Measurements from ENCODE around the gene PLEKHS1. TPM values are rescaled to one million over a fixed set of nuclear protein-coding genes. Genes with fewer than 3 reads are reported as not detected.

The PLEKHS1 gene
- polyA plus RNA-seq, 1 of the 3 experiments (the other 2 are of a cell fraction): not detected

DNA sequence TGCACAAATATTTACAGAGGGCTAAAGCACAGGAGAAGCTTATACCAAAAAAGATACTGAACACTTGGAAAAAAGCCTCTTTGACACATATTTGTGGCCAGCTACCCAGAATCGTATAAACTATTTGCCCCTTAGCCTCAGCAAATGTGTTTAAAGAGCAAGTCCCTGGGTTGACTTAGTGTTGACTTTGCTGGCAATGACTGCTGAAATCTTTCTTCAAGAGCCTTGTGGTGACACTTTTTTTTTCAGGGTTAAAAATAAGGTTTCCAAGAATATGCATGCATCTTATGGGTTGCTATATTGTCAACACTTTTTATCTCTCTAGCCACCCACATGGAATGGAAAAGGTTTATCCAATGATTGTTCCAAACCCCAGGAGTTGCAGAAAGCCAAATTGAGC is 14.9 kb upstream of the PLEKHS1 start:
- no peaks in the 10 kb centered on the region for H3K9me3 ChIP-seq
- no peaks in the 10 kb centered on the region for H3K4me1 ChIP-seq (ENCODE audit: control insufficient read depth in 1 of 2, insufficient read depth in 2 of 2, low read depth in 1 of 2, low read length in 1 of 2)
- DNase-seq: no peak
- TF ChIP-seq, protein P1, sequence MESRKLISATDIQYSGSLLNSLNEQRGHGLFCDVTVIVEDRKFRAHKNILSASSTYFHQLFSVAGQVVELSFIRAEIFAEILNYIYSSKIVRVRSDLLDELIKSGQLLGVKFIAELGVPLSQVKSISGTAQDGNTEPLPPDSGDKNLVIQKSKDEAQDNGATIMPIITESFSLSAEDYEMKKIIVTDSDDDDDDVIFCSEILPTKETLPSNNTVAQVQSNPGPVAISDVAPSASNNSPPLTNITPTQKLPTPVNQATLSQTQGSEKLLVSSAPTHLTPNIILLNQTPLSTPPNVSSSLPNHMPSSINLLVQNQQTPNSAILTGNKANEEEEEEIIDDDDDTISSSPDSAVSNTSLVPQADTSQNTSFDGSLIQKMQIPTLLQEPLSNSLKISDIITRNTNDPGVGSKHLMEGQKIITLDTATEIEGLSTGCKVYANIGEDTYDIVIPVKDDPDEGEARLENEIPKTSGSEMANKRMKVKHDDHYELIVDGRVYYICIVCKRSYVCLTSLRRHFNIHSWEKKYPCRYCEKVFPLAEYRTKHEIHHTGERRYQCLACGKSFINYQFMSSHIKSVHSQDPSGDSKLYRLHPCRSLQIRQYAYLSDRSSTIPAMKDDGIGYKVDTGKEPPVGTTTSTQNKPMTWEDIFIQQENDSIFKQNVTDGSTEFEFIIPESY (IDR thresholded peaks at IDR 0.05; ENCODE audit: borderline replicate concordance, low read depth): no peak
- TF ChIP-seq RAD21 (IDR thresholded peaks at IDR 0.05; ENCODE audit: low read length): no peak
- H3K36me3 ChIP-seq (replicated peaks in 1 of 2; ENCODE audit: control insufficient read depth in 1 of 2, insufficient read depth in 2 of 2, low read length in 1 of 2): no peaks in the 10 kb centered on the region
- H3K9ac ChIP-seq: no peak overlapping the region
- ChIA-PET CTCF (no interaction called here), POLR2A (no interaction called here)
- H3F3A ChIP-seq (replicated peaks; ENCODE audit: insufficient read depth): no peaks in the 10 kb centered on the region
- H2AFZ ChIP-seq (ENCODE audit: low read depth): no peak overlapping the region
- 68% methylated on average over 1 of the region's 1 CpG for WGBS (ENCODE audit: low lambda C conversion rate)
- no peaks in the 10 kb centered on the region for H3K9me2 ChIP-seq
- no peak overlapping the region for H3K4me3 ChIP-seq (ENCODE audit: low read depth in 2 of 2, low read length in 1 of 2)
- no peak overlapping the region for H3K4me2 ChIP-seq
- no peaks in the 10 kb centered on the region for H3K79me2 ChIP-seq (ENCODE audit: insufficient read depth)
- H3K27me3 ChIP-seq (ENCODE audit: insufficient read depth): no peaks in the 10 kb centered on the region
- H3K27ac ChIP-seq (ENCODE audit: low read depth in 2 of 2, low read length in 1 of 2): no peak overlapping the region
- no peaks in the 10 kb centered on the region for H4K20me1 ChIP-seq (ENCODE audit: insufficient read depth)

DNA sequence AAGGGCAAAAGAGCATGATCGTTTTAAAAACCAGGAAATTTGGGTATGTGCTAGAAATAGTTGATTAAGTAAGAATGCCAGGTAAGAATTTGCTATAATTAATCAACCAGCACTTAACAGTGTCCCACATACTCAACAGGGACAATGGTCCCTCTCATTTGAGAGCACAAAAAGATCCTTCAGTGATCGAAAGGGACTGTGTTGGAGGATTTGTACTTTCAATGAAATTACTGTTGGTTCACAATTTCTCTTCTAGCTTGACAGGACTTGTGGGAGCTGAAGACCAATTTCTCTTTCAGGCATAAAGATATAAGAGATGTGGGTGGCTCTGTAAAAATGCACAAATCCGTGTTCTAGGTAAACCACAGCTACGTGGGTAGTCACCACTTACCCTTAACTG is 12.5 kb upstream of the PLEKHS1 start:
- TF ChIP-seq, protein P2, sequence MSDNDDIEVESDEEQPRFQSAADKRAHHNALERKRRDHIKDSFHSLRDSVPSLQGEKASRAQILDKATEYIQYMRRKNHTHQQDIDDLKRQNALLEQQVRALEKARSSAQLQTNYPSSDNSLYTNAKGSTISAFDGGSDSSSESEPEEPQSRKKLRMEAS (IDR thresholded peaks at IDR 0.05; ENCODE audit: low read depth): no peak
- TF ChIP-seq MEF2A (IDR thresholded peaks at IDR 0.05; ENCODE audit: borderline replicate concordance, low read depth) (no peak), RFX5 (IDR thresholded peaks at IDR 0.05; ENCODE audit: low read length) (no peak), EZH2phosphoT487 (IDR thresholded peaks at IDR 0.05; ENCODE audit: borderline replicate concordance, low read depth) (no peak), NRF1 (IDR thresholded peaks at IDR 0.05; ENCODE audit: low read depth, low read length) (no peak), YY1 (IDR thresholded peaks at IDR 0.05; ENCODE audit: low read depth) (no peak), TEAD4 (IDR thresholded peaks at IDR 0.05; ENCODE audit: borderline replicate concordance, insufficient read depth) (no peak)
- TF ChIP-seq, protein P3, sequence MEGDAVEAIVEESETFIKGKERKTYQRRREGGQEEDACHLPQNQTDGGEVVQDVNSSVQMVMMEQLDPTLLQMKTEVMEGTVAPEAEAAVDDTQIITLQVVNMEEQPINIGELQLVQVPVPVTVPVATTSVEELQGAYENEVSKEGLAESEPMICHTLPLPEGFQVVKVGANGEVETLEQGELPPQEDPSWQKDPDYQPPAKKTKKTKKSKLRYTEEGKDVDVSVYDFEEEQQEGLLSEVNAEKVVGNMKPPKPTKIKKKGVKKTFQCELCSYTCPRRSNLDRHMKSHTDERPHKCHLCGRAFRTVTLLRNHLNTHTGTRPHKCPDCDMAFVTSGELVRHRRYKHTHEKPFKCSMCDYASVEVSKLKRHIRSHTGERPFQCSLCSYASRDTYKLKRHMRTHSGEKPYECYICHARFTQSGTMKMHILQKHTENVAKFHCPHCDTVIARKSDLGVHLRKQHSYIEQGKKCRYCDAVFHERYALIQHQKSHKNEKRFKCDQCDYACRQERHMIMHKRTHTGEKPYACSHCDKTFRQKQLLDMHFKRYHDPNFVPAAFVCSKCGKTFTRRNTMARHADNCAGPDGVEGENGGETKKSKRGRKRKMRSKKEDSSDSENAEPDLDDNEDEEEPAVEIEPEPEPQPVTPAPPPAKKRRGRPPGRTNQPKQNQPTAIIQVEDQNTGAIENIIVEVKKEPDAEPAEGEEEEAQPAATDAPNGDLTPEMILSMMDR (IDR thresholded peaks at IDR 0.05): no peak
- no peaks in the 10 kb centered on the region for H4K20me1 ChIP-seq (ENCODE audit: insufficient read depth)
- no peak overlapping the region for H3K9ac ChIP-seq
- no peaks in the 10 kb centered on the region for H3K4me1 ChIP-seq (ENCODE audit: control insufficient read depth in 1 of 2, insufficient read depth in 2 of 2, low read depth in 1 of 2, low read length in 1 of 2)
- H3K27ac ChIP-seq (ENCODE audit: low read depth in 2 of 2, low read length in 1 of 2): no peak overlapping the region
- H3K9me3 ChIP-seq: no peaks in the 10 kb centered on the region
- H2AFZ ChIP-seq (ENCODE audit: low read depth): no peak overlapping the region
- H3K79me2 ChIP-seq (ENCODE audit: insufficient read depth): no peaks in the 10 kb centered on the region
- no peak overlapping the region for H3K4me2 ChIP-seq
- H3K9me2 ChIP-seq: no peaks in the 10 kb centered on the region
- 62% methylated on average over 4 of the region's 4 CpGs for WGBS (ENCODE audit: low lambda C conversion rate)
- no peak overlapping the region for H3K4me3 ChIP-seq (ENCODE audit: low read depth in 2 of 2, low read length in 1 of 2)
- POLR2A ChIA-PET: no interaction called here
- CTCF ChIA-PET: interaction anchor here (1.5 kb wide), 1 partner anchor 60 kb away, joined by 4 read pairs; no protein-coding TSS in a partner anchor
- no peaks in the 10 kb centered on the region for H3F3A ChIP-seq (replicated peaks; ENCODE audit: insufficient read depth)
- DNase-seq: no peak
- no peaks in the 10 kb centered on the region for H3K36me3 ChIP-seq (replicated peaks in 1 of 2; ENCODE audit: control insufficient read depth in 1 of 2, insufficient read depth in 2 of 2, low read length in 1 of 2)
- no peaks in the 10 kb centered on the region for H3K27me3 ChIP-seq (ENCODE audit: insufficient read depth)

Data from SK-N-SH (cell line).